NCI-H1092 treated with DMSO at 0.1 percent for 48 hours (cell line): ENCODE data around the gene ALG14.

Source experiments
- DNase-seq: peaks from one replicate; lab custom pipeline; 2025; lab: John Stamatoyannopoulos, UW

The ALG14 gene

GRCh38 chr1:94980582-94981574 is 91.9 kb downstream of the ALG14 start:
- DNase-seq = no peak

GRCh38 chr1:94979656-94980581 is 92.8 kb downstream of the ALG14 start:
- no peak for DNase-seq

DNA sequence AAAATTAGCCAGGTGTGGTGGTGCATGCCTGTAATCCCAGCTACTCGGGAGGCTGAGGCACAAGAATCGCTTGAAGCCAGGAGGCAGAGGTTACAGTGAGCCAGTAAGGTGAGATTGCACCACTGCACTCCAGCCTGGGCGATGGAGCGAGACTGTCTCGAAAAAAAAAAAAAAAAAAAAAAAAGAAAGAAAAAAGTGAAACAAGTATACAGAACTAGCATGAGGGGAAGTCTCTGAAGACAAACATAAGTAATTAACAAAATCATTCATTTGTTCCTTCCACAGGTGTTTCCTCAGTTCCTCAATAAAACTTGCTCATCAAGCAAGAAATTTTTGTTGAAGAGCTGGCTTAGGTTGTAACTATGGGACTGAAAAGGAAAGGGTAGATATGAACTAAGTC is 93.6 kb downstream of the ALG14 start:
- DNase-seq = no peak

- no peak for DNase-seq
Measured at GRCh38 chr1:94978401-94978800, 94.3 kb downstream of the ALG14 start.

DNA sequence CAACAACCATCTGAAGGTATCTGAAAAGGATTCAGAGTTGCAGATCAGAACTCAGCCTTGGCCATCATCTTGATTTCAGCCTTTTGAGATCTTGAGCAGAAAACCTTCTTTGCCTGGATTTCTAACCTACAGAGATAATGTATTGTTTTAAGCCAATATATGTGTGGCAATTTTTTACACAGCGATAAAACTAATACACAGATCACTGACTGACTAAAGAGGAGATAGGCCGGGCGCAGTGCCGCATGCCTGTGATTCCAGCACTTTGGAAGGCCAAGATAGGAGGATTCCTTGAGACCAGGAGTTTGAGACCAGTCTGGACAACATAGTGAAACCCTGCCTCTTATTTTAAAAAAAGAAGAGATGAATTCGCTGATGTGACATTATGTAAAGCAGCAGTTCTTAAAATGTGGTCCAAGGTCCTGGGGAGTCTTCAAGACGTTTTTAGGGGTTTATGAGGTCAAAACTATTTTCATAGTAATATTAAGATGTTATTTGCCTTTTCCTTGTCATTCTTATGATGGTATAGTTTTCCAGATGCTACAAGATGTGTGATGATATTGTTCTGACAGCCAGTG is 95.7 kb downstream of the ALG14 start:
- no peak for DNase-seq

DNA sequence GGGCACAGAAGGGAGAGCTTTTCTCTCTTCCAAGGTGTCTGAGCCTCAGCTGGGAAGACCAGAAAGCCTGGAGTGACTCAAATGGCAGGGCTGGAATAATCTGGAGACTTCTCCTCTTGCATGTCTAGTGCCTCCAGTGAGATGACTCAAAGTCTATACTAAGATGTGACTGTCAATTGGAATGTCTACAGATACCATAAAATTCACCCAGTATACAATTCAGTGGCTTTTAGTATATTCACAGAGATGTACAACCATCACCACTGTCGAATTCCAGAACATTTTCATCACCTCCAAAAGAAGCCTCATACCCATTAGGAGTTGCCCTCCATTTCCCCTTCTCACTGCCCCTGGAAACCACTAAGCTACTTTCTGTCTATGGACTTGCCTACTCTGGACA is 97.9 kb downstream of the ALG14 start:
- DNase-seq = no peak

DNA sequence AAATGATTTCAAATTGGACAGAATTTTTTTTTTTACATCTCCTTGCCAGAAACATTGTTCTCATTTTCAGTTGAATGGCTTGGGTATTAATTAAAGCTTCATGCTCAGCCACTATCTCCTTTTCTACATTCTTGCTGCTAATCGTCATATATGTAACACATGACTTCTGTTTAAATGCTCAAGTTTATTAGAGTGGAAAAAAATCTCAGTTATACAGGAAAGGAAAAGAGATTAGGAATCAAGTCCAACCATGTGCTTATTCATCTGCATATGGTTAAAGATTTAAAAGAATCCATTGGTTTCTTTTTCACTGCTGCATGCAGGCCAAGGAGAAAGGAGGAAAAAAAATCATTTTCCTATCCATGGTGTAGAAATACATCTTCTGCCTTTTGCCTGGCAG is 98.5 kb downstream of the ALG14 start:
- no peak for DNase-seq

DNA sequence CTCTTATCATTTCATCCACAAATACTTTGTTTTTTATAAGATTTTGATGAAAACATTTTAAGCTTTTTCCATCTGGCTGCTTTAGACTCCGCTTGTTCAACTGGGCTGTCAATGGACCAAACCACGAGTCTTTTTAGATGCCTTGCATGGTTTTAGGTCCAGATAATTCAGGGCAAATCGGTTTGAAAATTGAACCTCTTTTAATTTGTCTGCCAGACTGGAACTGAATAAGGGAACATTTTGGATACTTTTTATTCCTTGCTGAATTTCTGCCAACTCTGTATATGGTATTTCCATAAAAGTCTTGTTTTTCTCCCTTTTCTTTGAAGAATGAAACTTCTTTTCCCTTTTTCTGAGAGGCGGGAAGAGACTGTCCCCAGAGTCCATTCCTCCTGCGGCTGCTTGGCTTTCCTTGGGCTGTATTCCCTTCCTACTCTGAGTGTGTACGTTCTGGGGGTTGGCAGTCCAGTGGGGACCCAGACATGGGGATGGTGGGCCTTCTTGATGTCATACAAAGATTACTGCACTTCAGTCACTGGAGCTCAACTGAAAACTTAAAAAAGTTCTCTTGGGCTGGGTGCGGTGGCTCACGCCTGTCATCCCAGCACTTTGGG is 99.3 kb downstream of the ALG14 start:
- DNase-seq = no peak

GRCh38 chr1:94971491-94971924 is 101.2 kb downstream of the ALG14 start:
- DNase-seq = no peak

- DNase-seq = no peak
Measured at GRCh38 chr1:94970783-94971182, 102.0 kb downstream of the ALG14 start.

DNA sequence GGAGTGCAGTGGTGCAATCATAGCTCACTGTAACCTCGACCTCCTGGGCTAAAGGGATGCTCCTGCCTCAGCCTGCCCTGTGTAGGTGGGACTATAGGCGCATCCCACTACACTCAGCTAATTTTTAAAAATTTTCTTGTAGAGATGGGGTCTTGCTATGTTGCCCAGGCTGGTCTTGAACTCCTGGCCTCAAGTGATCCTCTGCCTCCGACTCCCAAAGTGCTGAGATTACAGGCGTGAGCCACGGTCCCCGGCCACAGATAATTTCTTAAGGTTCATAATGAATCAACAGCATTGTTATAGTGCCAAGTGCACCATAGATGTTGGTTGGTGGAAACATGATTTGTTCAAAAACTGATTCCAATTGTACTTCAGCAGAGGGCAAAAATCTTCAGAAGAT is 103.6 kb downstream of the ALG14 start:
- no peak for DNase-seq

- no peak for DNase-seq
Measured at GRCh38 chr1:94966033-94966432, 106.7 kb downstream of the ALG14 start.

GRCh38 chr1:94963864-94964263 is 108.9 kb downstream of the ALG14 start:
- no peak for DNase-seq

GRCh38 chr1:94962409-94963265 is 110.1 kb downstream of the ALG14 start:
- no peak for DNase-seq

DNA sequence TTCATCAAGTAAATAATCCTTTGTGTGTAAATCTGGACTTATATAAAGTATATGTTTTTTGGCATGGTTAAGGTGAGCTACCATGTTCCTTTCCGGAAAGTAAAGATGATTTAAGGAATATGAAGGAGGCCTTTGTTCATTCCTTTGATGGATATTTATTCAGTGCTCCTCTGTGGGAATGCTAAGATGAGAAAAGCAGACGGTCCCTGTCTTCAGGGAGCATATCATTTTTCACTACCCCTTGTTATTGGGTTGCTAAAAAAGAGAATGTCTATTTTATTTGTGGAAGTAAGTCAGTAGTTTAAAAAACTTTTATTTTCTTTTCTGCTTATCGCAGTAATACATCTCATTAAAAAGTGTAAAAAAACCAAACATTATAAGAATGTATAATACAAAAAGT is 110.8 kb downstream of the ALG14 start:
- DNase-seq = no peak

- DNase-seq = no peak
Measured at GRCh38 chr1:94961582-94961981, 111.2 kb downstream of the ALG14 start.

DNA sequence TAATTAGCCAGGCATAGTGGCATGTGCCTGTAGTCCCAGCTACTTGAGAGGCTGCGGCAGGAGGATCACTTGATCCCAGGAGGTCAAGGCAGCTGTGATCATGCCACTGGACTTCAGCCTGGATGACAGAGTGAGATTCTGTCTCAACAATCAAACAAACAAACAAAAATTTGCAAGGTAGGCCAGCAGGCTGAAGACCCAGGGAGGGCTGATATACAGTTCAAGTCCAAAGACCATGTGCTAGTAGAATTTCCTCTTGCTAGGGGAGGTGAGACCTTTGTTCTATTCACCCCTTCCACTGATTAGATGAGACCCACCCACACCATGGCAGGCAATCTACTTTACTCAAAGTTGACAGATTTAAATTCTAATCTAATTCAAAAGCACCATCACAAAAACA is 114.7 kb downstream of the ALG14 start:
- no peak for DNase-seq

GRCh38 chr1:94955767-94956632 is 116.8 kb downstream of the ALG14 start:
- DNase-seq = no peak

DNA sequence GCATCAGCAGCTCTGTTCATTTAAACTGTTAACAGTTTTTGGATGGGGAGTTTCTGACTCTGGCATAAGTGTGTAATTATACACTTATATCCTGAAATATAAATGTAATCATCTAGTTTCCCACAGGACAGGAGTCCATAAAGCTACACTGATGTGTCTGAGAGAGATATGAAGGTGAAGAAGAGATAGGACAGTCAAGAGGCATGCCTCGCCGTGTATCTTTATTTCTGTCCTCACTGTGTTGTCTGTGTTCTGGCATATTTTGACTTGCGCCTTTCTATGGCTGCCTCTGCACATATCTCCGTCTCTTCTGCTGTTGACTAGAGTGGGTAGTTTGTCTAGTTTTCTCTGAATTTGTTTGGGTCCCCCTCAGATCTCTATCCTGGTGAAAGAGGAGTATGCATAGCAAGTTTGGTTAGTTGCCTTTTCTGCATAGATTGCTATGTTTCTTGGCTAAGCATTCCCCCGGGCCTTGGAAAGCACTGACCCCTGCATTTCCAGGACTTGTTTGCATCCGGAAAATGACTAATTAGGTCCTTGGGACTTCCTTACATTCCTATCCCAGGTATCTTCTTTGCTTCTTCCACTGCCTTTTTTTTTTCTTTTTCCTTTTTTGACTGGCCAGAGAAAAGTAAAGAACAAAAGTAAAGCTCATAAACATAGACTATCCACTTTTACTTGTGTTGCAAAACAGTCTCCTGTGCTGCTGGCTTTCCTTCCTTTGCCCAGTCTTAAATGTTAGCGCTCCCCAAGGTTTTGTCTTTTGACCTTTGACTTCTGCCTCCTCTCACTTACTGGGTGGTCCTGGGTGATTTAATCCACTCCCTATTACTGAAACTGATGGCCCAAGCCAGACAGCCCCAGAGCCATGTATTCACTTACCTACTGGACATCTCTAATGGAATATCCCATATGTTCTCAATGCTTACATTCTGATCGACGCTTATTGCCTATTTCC is 118.2 kb downstream of the ALG14 start:
- DNase-seq = no peak
